ENCODE measurements around the gene PRKAR1B. TPM values are rescaled to one million over a fixed set of nuclear protein-coding genes. Genes with fewer than 3 reads are reported as not detected.

The PRKAR1B gene
- total RNA-seq, 2 donors from 2014 or later: 15.1 to 15.9 TPM

GRCh38 chr7:738241-738640 lies 11.2 kb upstream of the PRKAR1B start:
- TF ChIP-seq CTCF (IDR thresholded peaks at IDR 0.05): no peak
- Histone ChIP-seq H3K9me3 (peaks cover 4 to 8% of the 10 kb centered on the region in 2 donors), H3K36me3 (peaks cover 23% of the 10 kb centered on the region), H3K4me3 (no peak overlapping the region), H3K4me1 (peaks cover 0 to 20% of the 10 kb centered on the region in 2 donors), H3K27ac (peak overlapping the region; percentile 38 to 62), H3K27me3 (no peaks in the 10 kb centered on the region)
- no peak for DNase-seq (ENCODE audit: low spot score)

DNA sequence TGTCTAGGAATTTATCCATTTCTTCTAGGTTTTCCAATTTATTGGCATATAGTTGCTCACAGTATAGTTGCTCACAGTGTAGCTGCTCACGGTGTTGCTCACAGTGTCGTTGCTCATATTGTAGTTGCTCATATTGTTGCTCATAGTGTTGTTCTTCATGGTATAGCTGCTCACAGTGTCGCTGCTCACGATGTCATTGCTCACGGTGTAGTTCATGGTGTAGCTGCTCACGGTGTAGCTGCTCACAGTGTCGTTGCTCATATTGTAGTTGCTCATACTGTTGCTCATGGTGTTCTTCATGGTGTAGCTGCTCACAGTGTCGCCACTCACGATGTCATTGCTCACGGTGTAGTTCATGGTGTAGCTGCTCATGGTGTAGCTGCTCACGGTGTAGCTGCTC lies 7.7 kb upstream of the PRKAR1B start:
- H3K27me3 ChIP-seq: no peaks in the 10 kb centered on the region
- no peak for DNase-seq (ENCODE audit: low spot score)
- TF ChIP-seq CTCF (IDR thresholded peaks at IDR 0.05): no peak
- peaks cover 2% of the 10 kb centered on the region for H3K36me3 ChIP-seq
- no peak overlapping the region for H3K27ac ChIP-seq
- no peak overlapping the region for H3K4me3 ChIP-seq
- peaks cover 0 to 50% of the 10 kb centered on the region in 2 donors for H3K4me1 ChIP-seq
- peaks cover 4 to 8% of the 10 kb centered on the region in 2 donors for H3K9me3 ChIP-seq

DNA sequence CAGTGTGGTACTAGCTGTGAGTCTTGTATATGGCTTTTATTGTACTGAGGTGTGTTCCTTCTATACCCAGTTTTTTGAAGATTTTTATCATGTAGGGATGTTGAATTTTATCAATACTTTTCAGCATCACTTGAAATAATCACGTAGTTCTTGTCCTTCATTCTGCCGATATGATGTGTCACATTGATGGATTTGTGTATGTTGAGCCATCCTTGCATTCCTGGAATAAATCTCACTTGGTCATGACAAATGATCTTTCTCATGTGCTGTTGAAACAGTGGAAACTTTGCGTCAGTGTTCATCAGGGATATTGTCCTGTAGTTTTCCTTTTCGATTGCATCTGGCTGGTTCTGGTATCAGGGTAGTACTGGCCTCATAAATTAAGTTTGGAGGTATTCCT lies 7.1 kb upstream of the PRKAR1B start:
- Histone ChIP-seq H3K36me3 (peaks cover 8% of the 10 kb centered on the region), H3K4me1 (peaks cover 0 to 45% of the 10 kb centered on the region in 2 donors), H3K9me3 (peaks cover 4 to 8% of the 10 kb centered on the region in 2 donors), H3K4me3 (no peak overlapping the region), H3K27me3 (no peaks in the 10 kb centered on the region), H3K27ac (no peak overlapping the region)
- no peak for DNase-seq (ENCODE audit: low spot score)
- TF ChIP-seq CTCF (IDR thresholded peaks at IDR 0.05): no peak

GRCh38 chr7:732556-732955 lies 5.5 kb upstream of the PRKAR1B start:
- Histone ChIP-seq H3K36me3 (peaks cover 9% of the 10 kb centered on the region), H3K9me3 (peaks cover 4 to 8% of the 10 kb centered on the region in 2 donors), H3K27ac (peak overlapping the region; percentile 81 to 82), H3K4me3 (no peak overlapping the region), H3K27me3 (no peaks in the 10 kb centered on the region), H3K4me1 (peaks cover 0 to 43% of the 10 kb centered on the region in 2 donors)
- TF ChIP-seq CTCF (IDR thresholded peaks at IDR 0.05): no peak
- DNase-seq (ENCODE audit: low spot score): no peak

DNA sequence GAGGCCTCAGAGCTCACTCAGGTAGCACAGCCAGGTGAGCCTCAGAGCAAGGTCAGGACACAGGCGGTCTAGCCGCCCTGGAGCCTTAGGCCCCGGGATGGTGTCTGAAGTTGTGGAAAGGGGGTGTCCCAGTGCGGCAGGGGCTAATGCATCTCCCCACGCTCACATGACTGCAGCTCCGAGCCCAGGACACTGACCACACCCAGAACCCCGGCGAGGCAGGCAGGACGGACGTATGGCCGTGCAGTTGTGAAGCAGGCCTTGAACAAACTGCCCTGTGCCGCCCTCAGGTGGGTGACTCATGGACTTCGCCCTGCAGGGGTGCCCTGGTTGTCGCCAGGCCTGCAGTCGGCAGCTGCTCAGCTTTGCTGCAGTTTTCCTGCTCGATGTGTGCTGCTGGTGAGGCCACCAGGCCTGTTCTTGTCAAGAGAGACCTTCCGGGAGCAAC lies 5.0 kb upstream of the PRKAR1B start:
- DNase-seq (ENCODE audit: low spot score): no peak
- Histone ChIP-seq H3K27me3 (no peaks in the 10 kb centered on the region), H3K9me3 (peaks cover 4 to 8% of the 10 kb centered on the region in 2 donors), H3K4me1 (peaks cover 0 to 45% of the 10 kb centered on the region in 2 donors), H3K36me3 (peaks cover 9% of the 10 kb centered on the region), H3K4me3 (no peak overlapping the region), H3K27ac (peak overlapping the region; percentile 81 to 82)
- TF ChIP-seq CTCF (IDR thresholded peaks at IDR 0.05): peak in 1 of 2 donors; percentile 59
